GM12872 (cell line): ENCODE measurements around the gene MAML1.

Experiments used
- CTCF ChIP-seq: IDR thresholded peaks from 3 replicates; pipeline ENCODE4 v1.5.1; 2011; ENCODE audit warnings: low read depth, mild to moderate bottlenecking, low read length, moderate library complexity; ENCODE audit not compliant: insufficient read depth

The MAML1 gene

GRCh38 chr5:179802207-179802883 is 69.7 kb downstream of the MAML1 start:
- TF ChIP-seq CTCF = no peak

- TF ChIP-seq CTCF = no peak
These were observed 70.4 kb downstream of the MAML1 start for GRCh38 chr5:179802950-179803562.

- TF ChIP-seq CTCF = no peak
These were observed 71.3 kb downstream of the MAML1 start for GRCh38 chr5:179803651-179804554.

- no peak for TF ChIP-seq CTCF
These were observed 71.9 kb downstream of the MAML1 start for GRCh38 chr5:179804555-179804947.

GRCh38 chr5:179805070-179805528 is 72.5 kb downstream of the MAML1 start:
- no peak for TF ChIP-seq CTCF

GRCh38 chr5:179805529-179806249 is 73.1 kb downstream of the MAML1 start:
- TF ChIP-seq CTCF = no peak
